Cardiac fibroblast (primary cell): ENCODE measurements around the gene CR1.
A peak's percentile ranks its signal among the peaks of the same experiment; 100 is the strongest.
"Not testable (repeated sequence)": the region's sequence is repeated elsewhere in the genome, so short reads cannot be mapped to it uniquely, and the experiment has no call there.

Source experiments
- DNase-seq, 2 donors: peaks; one replicate each; pipeline versions ENCODE4 v3.0.0 to v3.0.0-alpha.2; 2010; ENCODE audit warnings: low read depth in 2 of 2
- H3K4me3 ChIP-seq, 2 donors: replicated peaks in 1 of 2; 1 replicate in 1 of 2; 2 replicates in 1 of 2; pipeline ENCODE4 v1.5.1; 2011; ENCODE audit warnings: low read depth in 2 of 2, low read length in 2 of 2, mild to moderate bottlenecking in 2 of 2, moderate library complexity in 1 of 2
- CTCF ChIP-seq: IDR thresholded peaks from one replicate; pipeline ENCODE4 v1.5.1; 2011; ENCODE audit warnings: low read depth, mild to moderate bottlenecking, low read length, inconsistent platforms

CR1 gene

DNA sequence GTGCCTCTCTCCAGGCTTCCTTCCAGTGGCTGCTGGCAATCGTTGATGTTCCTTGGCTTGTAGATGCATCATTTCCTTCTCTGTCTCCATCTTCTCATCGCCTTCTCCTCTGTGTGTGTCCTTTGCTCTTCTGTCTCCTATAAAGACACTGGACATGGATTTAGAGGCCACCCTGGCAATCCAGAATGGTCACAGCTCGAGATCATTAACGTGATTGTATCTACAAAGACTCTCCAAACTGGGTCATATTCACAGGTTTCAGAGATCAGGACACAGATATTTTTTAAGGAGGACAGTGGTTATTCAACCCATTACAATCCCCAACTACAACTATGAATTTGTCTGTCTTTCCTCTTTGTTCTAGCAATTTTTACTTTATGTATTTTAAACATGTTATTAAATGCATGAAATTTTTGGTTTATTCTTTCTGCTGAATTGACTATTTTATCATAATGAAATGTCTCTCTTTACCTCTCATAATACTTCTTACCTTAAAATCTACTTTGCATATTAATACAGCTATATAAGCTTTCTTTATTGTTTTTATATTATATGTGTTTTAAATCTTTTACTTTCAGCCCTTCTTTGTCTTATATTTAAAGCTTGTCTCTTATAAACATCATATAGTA lies 22.8 kb downstream of the CR1 start:
- no peak for DNase-seq
- no peak for TF ChIP-seq CTCF
- H3K4me3 ChIP-seq = no peak overlapping the region

DNA sequence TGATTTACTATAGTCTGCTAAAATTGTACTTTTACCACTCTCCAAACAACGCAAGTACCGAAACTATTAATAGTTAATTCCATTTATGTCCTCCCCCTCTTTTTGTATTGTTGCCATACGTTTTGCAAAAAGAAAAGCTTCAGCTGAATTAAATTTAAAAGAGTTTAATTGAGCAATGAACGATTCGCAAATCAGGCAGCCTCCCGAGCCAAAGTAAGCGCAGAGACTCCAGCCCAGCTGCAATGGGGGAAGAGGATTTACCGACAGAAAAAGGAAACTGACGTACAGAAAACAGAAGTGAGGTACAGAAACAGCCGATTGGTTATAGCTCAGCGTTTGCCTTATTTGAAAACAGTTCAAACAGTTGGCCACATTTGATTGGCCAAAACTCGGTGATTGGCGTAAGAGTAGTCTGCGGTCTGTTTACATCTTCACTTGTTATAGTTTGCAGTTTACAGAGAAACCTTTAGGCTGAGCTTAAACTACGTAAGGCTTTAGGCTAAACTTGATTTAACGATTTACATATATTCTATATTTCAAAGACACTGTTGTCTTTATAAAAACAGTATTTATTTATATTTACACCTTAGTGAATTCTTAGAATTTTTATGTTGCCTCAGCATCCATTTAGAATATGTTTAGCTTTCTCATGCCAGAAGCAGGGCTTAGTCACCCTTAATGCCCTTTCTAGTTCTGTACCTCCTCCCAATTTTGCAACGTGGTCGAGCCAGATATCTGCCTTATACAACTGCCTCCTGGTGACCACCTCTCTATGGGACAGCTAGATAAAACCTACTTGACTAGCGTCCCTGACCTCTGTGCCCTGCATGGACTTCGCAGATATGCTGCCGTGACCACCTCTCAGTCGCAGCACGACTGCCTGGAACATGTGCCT lies 23.8 kb downstream of the CR1 start:
- no peak for TF ChIP-seq CTCF
- H3K4me3 ChIP-seq = no peak overlapping the region
- DNase-seq = no peak

GRCh38 chr1:207520400-207521345 lies 24.7 kb downstream of the CR1 start:
- DNase-seq, H3K4me3 ChIP-seq: not testable (repeated sequence)

DNA sequence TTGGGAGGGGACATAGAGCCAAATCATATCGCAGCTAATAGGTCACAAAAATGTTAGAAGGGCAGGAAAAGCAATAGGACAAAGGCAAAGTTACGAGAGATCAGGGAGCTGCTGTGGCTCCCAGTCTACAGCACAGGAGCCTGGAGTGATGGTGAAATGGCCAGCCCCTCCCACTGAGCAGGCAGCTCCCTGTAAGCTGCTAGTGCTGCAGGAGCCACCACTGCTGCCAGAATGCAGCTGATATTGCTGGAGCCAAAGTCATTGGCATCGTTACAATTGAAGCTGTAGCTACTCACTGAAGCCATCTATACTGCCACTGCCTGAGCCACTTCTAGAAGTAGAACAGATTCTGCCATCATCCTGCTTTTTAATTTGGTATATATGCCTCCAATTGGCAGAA lies 29.3 kb downstream of the CR1 start:
- DNase-seq, H3K4me3 ChIP-seq: not testable (repeated sequence)

- not testable (repeated sequence) for DNase-seq, H3K4me3 ChIP-seq
These were observed 32.4 kb downstream of the CR1 start for GRCh38 chr1:207528401-207528800.

GRCh38 chr1:207536263-207536662 lies 40.3 kb downstream of the CR1 start:
- not testable (repeated sequence) for H3K4me3 ChIP-seq, DNase-seq

- not testable (repeated sequence) for H3K4me3 ChIP-seq
These were observed 50.9 kb downstream of the CR1 start for GRCh38 chr1:207546677-207547357.

DNA sequence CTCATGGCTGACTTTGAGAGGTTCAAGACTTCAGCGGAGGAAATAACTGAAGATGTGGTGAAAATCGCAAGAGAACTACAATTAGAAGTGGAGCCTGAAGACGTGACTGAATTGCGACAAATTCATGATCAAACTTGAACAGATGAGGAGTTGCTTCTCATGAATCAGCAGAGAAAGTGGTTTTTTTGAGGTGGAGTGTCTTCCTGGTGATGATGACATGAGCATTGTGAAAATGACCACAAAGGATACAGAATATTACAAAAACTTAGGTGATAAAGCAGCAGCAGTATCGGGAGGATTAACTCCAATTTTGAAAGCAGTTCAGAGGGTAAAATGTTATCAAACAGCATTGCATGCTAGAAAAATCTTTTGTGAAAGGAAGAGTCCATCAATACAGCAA lies 58.9 kb downstream of the CR1 start:
- DNase-seq, H3K4me3 ChIP-seq: not testable (repeated sequence)

More at GRCh38 chr1:207546677-207547357, 50.9 kb downstream of the CR1 start:
- not testable (repeated sequence) for DNase-seq

GRCh38 chr1:207565546-207566468 lies 69.8 kb downstream of the CR1 start:
- peak; percentile 13 to 16 for DNase-seq
- no peak overlapping the region for H3K4me3 ChIP-seq

GRCh38 chr1:207571926-207572325 lies 76.0 kb downstream of the CR1 start:
- not testable (repeated sequence) for H3K4me3 ChIP-seq, DNase-seq

More at GRCh38 chr1:207565546-207566468, 69.8 kb downstream of the CR1 start:
- peak; percentile 36 for TF ChIP-seq CTCF

- not testable (repeated sequence) for DNase-seq, H3K4me3 ChIP-seq
These were observed 77.1 kb downstream of the CR1 start for GRCh38 chr1:207573074-207573473.

DNA sequence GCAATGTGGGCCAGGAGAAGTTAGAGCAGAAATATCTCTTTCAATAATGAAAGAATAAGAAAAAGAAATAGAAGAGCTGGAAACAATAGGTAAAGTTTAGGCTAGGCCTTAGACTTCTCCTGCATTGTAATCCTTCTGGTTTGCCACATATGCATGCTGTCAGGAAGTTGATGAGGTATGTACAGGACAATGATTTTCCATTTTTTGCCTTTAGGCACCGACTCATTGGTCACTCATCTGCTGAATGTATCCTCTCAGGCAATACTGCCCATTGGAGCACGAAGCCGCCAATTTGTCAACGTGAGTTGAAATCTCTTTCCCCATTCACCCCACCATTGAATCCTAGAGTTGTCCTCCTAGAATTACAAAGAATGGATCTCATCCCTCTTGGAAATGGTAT lies 79.4 kb downstream of the CR1 start:
- H3K4me3 ChIP-seq, DNase-seq: not testable (repeated sequence)
